Neural progenitor cell (in vitro differentiated cells): Measurements from ENCODE around the gene FAS. TPM values are rescaled to one million over a fixed set of nuclear protein-coding genes. Genes with fewer than 3 reads are reported as not detected.
A peak's percentile ranks its signal among the peaks of the same experiment; 100 is the strongest.

Experiments used
- DNase-seq: peaks from one replicate; pipeline ENCODE4 v3.0.0-alpha.2; 2016; ENCODE audit warnings: low spot score
- H2AFZ ChIP-seq: fragments of 200-600 bp; sonication (generic); replicated peaks from 2 replicates; pipeline ENCODE4 v1.6.1; 2016; ENCODE audit warnings: antibody characterized with exemption
- H3F3A ChIP-seq: fragments of 200-600 bp; sonication (generic); 2 replicates; pipeline ENCODE4 v1.6.1; 2016; ENCODE audit warnings: antibody characterized with exemption, low read depth
- H3K27ac ChIP-seq: fragments of 200-600 bp; sonication (generic); 2 replicates; pipeline ENCODE4 v1.5.1; 2016; ENCODE audit warnings: mild to moderate bottlenecking
- H3K27me3 ChIP-seq: fragments of 200-600 bp; sonication (generic); 2 replicates; pipeline ENCODE4 v1.6.1; 2016; ENCODE audit warnings: mild to moderate bottlenecking, moderate library complexity
- H3K36me3 ChIP-seq: fragments of 200-600 bp; sonication (generic); 2 replicates; pipeline ENCODE4 v1.5.1; 2016
- H3K4me1 ChIP-seq: fragments of 200-600 bp; sonication (generic); 2 replicates; pipeline ENCODE4 v1.6.1; 2016; ENCODE audit warnings: mixed run types
- H3K4me2 ChIP-seq: fragments of 200-600 bp; sonication (generic); 2 replicates; pipeline ENCODE4 v1.6.1; 2016
- H3K4me3 ChIP-seq: fragments of 200-600 bp; sonication (generic); 2 replicates; pipeline ENCODE4 v1.5.1; 2016
- H3K79me2 ChIP-seq: fragments of 200-600 bp; sonication (generic); 2 replicates; pipeline ENCODE4 v1.6.1; 2016; ENCODE audit warnings: low read depth
- H3K9ac ChIP-seq: fragments of 200-600 bp; sonication (generic); 2 replicates; pipeline ENCODE4 v1.6.1; 2016
- H3K9me3 ChIP-seq: fragments of 200-600 bp; sonication (generic); 2 replicates; pipeline ENCODE4 v1.5.1; 2016; ENCODE audit warnings: low read depth
- H4K20me1 ChIP-seq: fragments of 200-600 bp; sonication (generic); 2 replicates; pipeline ENCODE4 v1.6.1; 2016; ENCODE audit warnings: low read depth
- H3K27ac Mint-ChIP-seq: 3 replicates; pipeline ENCODE4 v1.8.0; 2021; ENCODE audit warnings: mixed read lengths
- H3K27me3 Mint-ChIP-seq: 2 replicates; pipeline ENCODE4 v1.8.0; 2022; ENCODE audit warnings: low read depth, mild to moderate bottlenecking, inconsistent platforms, moderate library complexity, mixed read lengths; ENCODE audit not compliant: insufficient read depth
- H3K36me3 Mint-ChIP-seq: 3 replicates; pipeline ENCODE4 v1.8.0; 2021; ENCODE audit warnings: mixed read lengths
- H3K4me1 Mint-ChIP-seq: 3 replicates; pipeline ENCODE4 v1.8.0; 2021; ENCODE audit warnings: mixed read lengths
- H3K4me3 Mint-ChIP-seq: 3 replicates; pipeline ENCODE4 v1.8.0; 2021; ENCODE audit warnings: mild to moderate bottlenecking, moderate library complexity, mixed read lengths
- H3K9me3 Mint-ChIP-seq: 3 replicates; pipeline ENCODE4 v1.8.0; 2020; ENCODE audit warnings: mixed read lengths
- EZH2 ChIP-seq: fragments of 200-600 bp; sonication (generic); IDR thresholded peaks from 2 replicates; pipeline ENCODE4 v1.6.1; 2017; ENCODE audit warnings: antibody characterized with exemption, mild to moderate bottlenecking, moderate library complexity
- EZH2phosphoT487 ChIP-seq: fragments of 200-600 bp; sonication (generic); IDR thresholded peaks from 2 replicates; pipeline ENCODE4 v1.6.1; 2017; ENCODE audit warnings: antibody characterized with exemption
- total RNA-seq: library from RNA; depleted of rRNA; stranded (reverse); fragments of >200 nt; gene quantifications from 2 replicates; pipeline ENCODE4 v1.2.3, GENCODE V29; 2015; ENCODE audit warnings: low replicate concordance
- TF ChIP-seq, protein P1 (sequence below): fragments of 200-600 bp; sonication (generic); IDR thresholded peaks from 2 replicates; pipeline ENCODE4 v1.5.1; 2017; ENCODE audit warnings: antibody characterized with exemption, mild to moderate bottlenecking

Gene FAS
- total RNA-seq, 1 donor from 2014 or later: 11.1 TPM

GRCh38 chr10:88975377-88975720 is 15.2 kb upstream of the FAS start:
- Mint-ChIP-seq H3K4me3 (no peak overlapping the region), H3K27ac (no peak overlapping the region), H3K9me3 (no peaks in the 10 kb centered on the region), H3K4me1 (peaks cover 4% of the 10 kb centered on the region), H3K36me3 (no peaks in the 10 kb centered on the region), H3K27me3 (no peaks in the 10 kb centered on the region)
- TF ChIP-seq EZH2phosphoT487 (no peak), EZH2 (no peak)
- TF ChIP-seq, protein P1, sequence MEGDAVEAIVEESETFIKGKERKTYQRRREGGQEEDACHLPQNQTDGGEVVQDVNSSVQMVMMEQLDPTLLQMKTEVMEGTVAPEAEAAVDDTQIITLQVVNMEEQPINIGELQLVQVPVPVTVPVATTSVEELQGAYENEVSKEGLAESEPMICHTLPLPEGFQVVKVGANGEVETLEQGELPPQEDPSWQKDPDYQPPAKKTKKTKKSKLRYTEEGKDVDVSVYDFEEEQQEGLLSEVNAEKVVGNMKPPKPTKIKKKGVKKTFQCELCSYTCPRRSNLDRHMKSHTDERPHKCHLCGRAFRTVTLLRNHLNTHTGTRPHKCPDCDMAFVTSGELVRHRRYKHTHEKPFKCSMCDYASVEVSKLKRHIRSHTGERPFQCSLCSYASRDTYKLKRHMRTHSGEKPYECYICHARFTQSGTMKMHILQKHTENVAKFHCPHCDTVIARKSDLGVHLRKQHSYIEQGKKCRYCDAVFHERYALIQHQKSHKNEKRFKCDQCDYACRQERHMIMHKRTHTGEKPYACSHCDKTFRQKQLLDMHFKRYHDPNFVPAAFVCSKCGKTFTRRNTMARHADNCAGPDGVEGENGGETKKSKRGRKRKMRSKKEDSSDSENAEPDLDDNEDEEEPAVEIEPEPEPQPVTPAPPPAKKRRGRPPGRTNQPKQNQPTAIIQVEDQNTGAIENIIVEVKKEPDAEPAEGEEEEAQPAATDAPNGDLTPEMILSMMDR: no peak
- no peaks in the 10 kb centered on the region for H3K36me3 ChIP-seq
- H3F3A ChIP-seq: no peaks in the 10 kb centered on the region
- no peaks in the 10 kb centered on the region for H4K20me1 ChIP-seq
- H3K9me3 ChIP-seq: no peaks in the 10 kb centered on the region
- H3K9ac ChIP-seq: no peak overlapping the region
- H3K27me3 ChIP-seq: no peaks in the 10 kb centered on the region
- H3K4me1 ChIP-seq: no peaks in the 10 kb centered on the region
- no peak overlapping the region for H3K4me2 ChIP-seq
- DNase-seq: no peak
- H2AFZ ChIP-seq: no peak overlapping the region
- no peaks in the 10 kb centered on the region for H3K79me2 ChIP-seq
- no peak overlapping the region for H3K27ac ChIP-seq
- no peak overlapping the region for H3K4me3 ChIP-seq

DNA sequence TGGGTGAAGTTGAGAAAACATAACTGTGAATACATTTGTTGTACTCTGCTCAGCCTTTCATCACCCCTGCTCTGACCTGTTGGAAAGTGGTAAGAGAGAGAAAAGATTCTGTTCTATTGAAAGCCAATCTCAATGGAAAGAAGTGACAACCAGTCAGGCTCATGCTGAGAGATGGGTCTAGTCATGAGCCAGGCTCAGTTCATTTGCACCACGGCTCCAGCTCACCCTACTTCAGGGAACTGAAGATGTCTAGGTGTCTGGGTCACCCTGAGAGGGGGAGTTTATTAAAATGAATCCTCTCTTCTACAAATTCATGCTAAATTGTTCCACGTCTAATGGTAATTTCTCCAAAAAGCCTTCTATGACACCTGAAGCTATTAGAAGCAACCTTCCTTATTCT is 12.1 kb upstream of the FAS start:
- Histone ChIP-seq H3F3A (no peaks in the 10 kb centered on the region), H3K4me2 (no peak overlapping the region)

DNA sequence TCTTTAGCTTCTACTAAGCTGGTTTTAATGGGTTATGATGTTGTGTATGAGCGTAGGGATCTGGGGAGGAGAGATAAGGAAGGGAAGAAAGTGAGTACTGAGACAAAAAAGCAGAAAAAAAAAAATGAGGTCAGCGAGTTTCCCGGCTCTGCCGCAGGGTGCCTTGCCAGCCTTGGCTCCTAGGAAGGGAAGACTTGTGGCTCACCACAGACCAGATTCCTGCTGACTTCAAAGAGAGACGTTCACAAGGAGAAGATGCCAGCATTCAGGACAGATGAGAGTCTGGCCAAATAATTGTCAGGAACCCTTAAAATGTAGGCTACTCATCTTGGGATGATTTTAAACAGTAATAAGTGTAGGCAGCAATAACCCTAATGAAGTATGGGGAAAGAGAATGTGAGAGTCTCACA is 11.4 kb upstream of the FAS start:
- Mint-ChIP-seq H3K36me3 (no peaks in the 10 kb centered on the region), H3K4me1 (peaks cover 4% of the 10 kb centered on the region), H3K9me3 (no peaks in the 10 kb centered on the region), H3K4me3 (no peak overlapping the region), H3K27me3 (no peaks in the 10 kb centered on the region), H3K27ac (no peak overlapping the region)
- no peaks in the 10 kb centered on the region for H3K79me2 ChIP-seq
- no peak overlapping the region for H3K4me3 ChIP-seq
- H3K36me3 ChIP-seq: no peaks in the 10 kb centered on the region
- H3K9me3 ChIP-seq: no peaks in the 10 kb centered on the region
- H2AFZ ChIP-seq: no peak overlapping the region
- H3F3A ChIP-seq: no peaks in the 10 kb centered on the region
- TF ChIP-seq EZH2phosphoT487 (no peak), EZH2 (no peak)
- TF ChIP-seq, protein P1: no peak
- H4K20me1 ChIP-seq: no peaks in the 10 kb centered on the region
- no peak overlapping the region for H3K9ac ChIP-seq
- no peaks in the 10 kb centered on the region for H3K4me1 ChIP-seq
- no peaks in the 10 kb centered on the region for H3K27me3 ChIP-seq
- peak; percentile 18 for DNase-seq
- no peak overlapping the region for H3K4me2 ChIP-seq
- no peak overlapping the region for H3K27ac ChIP-seq

More for the DNA sequence above, 12.1 kb upstream of the FAS start:
- H3K9me3 ChIP-seq: no peaks in the 10 kb centered on the region
- H3K79me2 ChIP-seq: no peaks in the 10 kb centered on the region
- H3K36me3 ChIP-seq: no peaks in the 10 kb centered on the region
- TF ChIP-seq EZH2: no peak
- no peak for TF ChIP-seq EZH2phosphoT487
- TF ChIP-seq, protein P1: no peak
- no peak overlapping the region for H3K9ac ChIP-seq
- Mint-ChIP-seq H3K27me3 (no peaks in the 10 kb centered on the region), H3K27ac (no peak overlapping the region), H3K4me1 (peaks cover 4% of the 10 kb centered on the region), H3K36me3 (no peaks in the 10 kb centered on the region), H3K9me3 (no peaks in the 10 kb centered on the region), H3K4me3 (no peak overlapping the region)
- no peak overlapping the region for H3K4me3 ChIP-seq
- no peaks in the 10 kb centered on the region for H3K27me3 ChIP-seq
- H3K4me1 ChIP-seq: no peaks in the 10 kb centered on the region
- no peaks in the 10 kb centered on the region for H4K20me1 ChIP-seq
- H2AFZ ChIP-seq: no peak overlapping the region
- H3K27ac ChIP-seq: no peak overlapping the region
- no peak for DNase-seq

DNA sequence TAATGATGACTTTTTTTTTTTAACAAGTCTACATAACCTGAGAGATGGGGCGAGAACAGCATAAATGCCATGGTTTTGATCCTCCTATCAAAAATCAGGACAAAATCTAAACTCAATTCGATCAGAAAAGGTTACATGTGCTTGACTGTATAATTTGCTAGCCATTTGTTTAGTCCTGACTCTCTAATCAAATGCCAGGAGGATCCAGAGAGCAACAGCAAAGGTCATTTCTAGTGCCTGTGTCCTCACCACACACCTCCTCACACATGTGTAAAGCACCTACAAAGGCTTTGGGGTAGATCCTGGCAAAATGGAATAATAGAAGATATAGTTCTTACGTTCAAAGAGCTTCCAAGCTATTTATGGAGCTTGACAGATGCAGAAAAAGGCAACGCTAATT is 11.0 kb upstream of the FAS start:
- Mint-ChIP-seq H3K27me3 (peaks cover 2% of the 10 kb centered on the region), H3K4me3 (no peak overlapping the region), H3K27ac (no peak overlapping the region), H3K36me3 (no peaks in the 10 kb centered on the region), H3K9me3 (no peaks in the 10 kb centered on the region), H3K4me1 (peaks cover 4% of the 10 kb centered on the region)
- Histone ChIP-seq H4K20me1 (no peaks in the 10 kb centered on the region), H3K27me3 (no peaks in the 10 kb centered on the region), H3K36me3 (no peaks in the 10 kb centered on the region), H3K79me2 (no peaks in the 10 kb centered on the region), H3K4me1 (no peaks in the 10 kb centered on the region), H3K9ac (no peak overlapping the region), H3K27ac (no peak overlapping the region), H3K9me3 (no peaks in the 10 kb centered on the region), H3K4me2 (no peak overlapping the region), H2AFZ (no peak overlapping the region), H3F3A (no peaks in the 10 kb centered on the region), H3K4me3 (no peak overlapping the region)
- no peak for DNase-seq
- TF ChIP-seq EZH2: no peak
- TF ChIP-seq, protein P1: no peak
- TF ChIP-seq EZH2phosphoT487: no peak
